Ectodermal cell (in vitro differentiated cells): ENCODE data around the gene KSR1.
"Not testable (repeated sequence)": the region's sequence is repeated elsewhere in the genome, so short reads cannot be mapped to it uniquely, and the experiment has no call there.

Experiments
- H3K27ac ChIP-seq: 2 replicates; pipeline ENCODE4 v1.7.0; 2013; ENCODE audit warnings: mild to moderate bottlenecking, low read depth, low read length; ENCODE audit not compliant: insufficient read depth, poor library complexity, severe bottlenecking
- H3K27me3 ChIP-seq: 2 replicates; pipeline ENCODE4 v1.7.0; 2013; ENCODE audit warnings: mild to moderate bottlenecking, low read length; ENCODE audit not compliant: insufficient read depth, control insufficient read depth, poor library complexity, severe bottlenecking
- H3K36me3 ChIP-seq: one replicate; pipeline ENCODE4 v1.7.0; 2013; ENCODE audit warnings: low read length; ENCODE audit not compliant: control insufficient read depth, insufficient read depth
- H3K4me1 ChIP-seq: one replicate; pipeline ENCODE4 v1.7.0; 2013; ENCODE audit warnings: low read length; ENCODE audit not compliant: control insufficient read depth, insufficient read depth
- H3K4me3 ChIP-seq: 2 replicates; pipeline ENCODE4 v1.7.0; 2013; ENCODE audit warnings: low read depth, low read length, control low read depth; ENCODE audit not compliant: insufficient read depth
- H3K9me3 ChIP-seq: 2 replicates; pipeline ENCODE4 v1.7.0; 2013; ENCODE audit warnings: mild to moderate bottlenecking, low read length, moderate library complexity; ENCODE audit not compliant: control insufficient read depth
- WGBS, 2 experiments: methylation state at CpG; one replicate each; pipeline ENCODE4 v1.1.7; 2013; ENCODE audit warnings: missing lambda C conversion rate in 2 of 2; 5-methylcytosine and 5-hydroxymethylcytosine counted together

The KSR1 gene

DNA sequence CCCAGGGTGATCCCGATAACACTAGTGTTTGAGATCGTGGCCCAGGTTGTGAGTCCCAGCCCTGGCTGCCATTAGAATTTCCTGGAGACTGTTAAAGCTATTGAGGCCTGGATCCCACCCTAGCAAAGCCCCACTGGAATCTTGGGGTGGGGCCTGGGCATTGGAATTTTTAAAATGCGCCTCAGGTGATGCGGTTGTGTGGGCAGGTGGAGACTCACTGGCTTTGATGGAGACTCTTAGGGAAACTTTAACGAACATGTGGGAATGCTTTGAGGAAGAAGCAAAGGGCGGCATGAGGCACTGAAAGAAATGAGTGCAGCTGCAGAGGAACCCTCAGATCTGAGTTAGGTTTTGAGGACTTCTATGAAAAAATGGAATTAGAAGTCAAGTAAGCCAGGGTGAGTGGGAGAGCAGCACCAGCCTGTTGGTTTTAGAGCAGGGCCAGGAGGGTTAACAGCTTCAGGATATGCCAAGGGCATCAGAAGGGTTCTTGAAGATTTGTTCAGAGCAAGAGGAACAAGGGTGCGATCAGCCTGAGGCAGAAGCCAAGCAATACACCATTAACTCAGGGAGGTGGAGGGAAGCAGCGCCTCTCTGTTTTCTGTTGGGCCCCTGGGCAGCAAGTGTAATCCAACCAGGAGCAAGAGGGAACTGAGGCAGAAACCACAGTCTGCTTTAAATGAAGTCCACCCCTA is 42.5 kb downstream of the KSR1 start:
- no peaks in the 10 kb centered on the region for H3K36me3 ChIP-seq
- peaks cover 6% of the 10 kb centered on the region for H3K9me3 ChIP-seq
- no peak overlapping the region for H3K4me3 ChIP-seq
- WGBS, 2 experiments = 94 to 96% methylated on average over 8 of the region's 8 CpGs
- H3K27ac ChIP-seq = no peak overlapping the region
- no peaks in the 10 kb centered on the region for H3K27me3 ChIP-seq
- H3K4me1 ChIP-seq = peaks cover 29% of the 10 kb centered on the region

DNA sequence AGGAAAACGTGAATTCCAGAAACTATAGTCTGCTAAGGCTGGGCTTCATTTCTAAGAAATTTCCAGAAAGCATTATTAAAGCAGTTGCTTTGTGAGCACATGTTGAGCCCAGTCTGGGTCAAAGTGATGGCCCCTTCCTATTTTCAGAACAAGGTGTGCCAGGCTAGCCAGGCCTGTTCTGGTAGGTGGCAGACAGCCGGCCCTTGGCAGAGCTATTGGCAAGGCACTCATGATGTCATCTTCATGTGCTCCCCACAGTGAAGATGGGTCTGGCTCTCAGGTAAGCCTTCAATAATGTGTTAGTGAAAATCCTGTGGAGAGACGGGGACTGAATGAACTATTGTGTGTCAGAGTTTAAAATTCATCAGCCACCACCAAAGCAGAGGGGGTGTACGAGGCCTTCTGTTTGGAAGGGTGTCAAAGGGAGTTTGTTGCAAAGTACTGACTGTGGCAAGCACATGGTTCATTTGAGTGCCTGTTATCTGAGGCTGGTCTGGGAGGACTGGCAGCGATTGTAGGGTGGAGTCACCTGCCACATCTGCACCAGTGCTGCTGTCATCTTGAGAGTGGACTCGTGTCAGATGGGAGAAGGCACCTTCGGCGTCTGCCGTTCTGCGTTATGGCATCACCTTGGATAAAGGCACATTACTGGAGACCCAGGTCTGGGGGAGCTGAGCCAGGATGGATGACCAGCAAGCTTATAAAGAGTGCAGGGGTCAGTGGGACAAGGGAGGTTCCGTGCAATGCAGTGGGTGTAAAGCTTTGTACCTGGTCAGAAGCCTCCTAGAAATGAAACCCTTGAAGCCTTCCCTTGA is 43.4 kb downstream of the KSR1 start:
- Histone ChIP-seq H3K4me3 (no peak overlapping the region), H3K9me3 (peaks cover 6% of the 10 kb centered on the region), H3K4me1 (peaks cover 22% of the 10 kb centered on the region), H3K27ac (no peak overlapping the region), H3K36me3 (no peaks in the 10 kb centered on the region), H3K27me3 (no peaks in the 10 kb centered on the region)
- WGBS, 2 experiments = 95 to 96% methylated on average over 11 of the region's 11 CpGs

DNA sequence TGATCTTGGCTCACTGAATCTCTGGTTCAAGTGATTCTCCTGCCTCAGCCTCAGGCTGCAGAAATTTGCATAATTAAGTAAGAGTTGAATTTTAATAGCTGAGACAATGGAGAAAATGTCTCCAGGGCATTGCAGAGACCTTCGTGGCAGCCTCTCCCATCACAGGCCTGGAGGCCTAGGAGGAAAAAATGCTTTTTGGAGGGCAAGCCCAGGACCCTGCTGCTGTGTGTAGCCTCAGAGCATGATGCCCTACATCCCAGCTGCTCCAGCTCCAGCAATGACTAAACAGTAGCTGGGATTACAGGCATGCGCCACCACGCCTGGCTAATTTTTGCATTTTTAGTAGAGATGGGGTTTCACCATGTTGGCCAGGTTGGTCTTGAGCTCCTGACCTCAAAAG is 45.1 kb downstream of the KSR1 start:
- WGBS, 2 experiments = 91% methylated on average over 3 of the region's 3 CpGs

DNA sequence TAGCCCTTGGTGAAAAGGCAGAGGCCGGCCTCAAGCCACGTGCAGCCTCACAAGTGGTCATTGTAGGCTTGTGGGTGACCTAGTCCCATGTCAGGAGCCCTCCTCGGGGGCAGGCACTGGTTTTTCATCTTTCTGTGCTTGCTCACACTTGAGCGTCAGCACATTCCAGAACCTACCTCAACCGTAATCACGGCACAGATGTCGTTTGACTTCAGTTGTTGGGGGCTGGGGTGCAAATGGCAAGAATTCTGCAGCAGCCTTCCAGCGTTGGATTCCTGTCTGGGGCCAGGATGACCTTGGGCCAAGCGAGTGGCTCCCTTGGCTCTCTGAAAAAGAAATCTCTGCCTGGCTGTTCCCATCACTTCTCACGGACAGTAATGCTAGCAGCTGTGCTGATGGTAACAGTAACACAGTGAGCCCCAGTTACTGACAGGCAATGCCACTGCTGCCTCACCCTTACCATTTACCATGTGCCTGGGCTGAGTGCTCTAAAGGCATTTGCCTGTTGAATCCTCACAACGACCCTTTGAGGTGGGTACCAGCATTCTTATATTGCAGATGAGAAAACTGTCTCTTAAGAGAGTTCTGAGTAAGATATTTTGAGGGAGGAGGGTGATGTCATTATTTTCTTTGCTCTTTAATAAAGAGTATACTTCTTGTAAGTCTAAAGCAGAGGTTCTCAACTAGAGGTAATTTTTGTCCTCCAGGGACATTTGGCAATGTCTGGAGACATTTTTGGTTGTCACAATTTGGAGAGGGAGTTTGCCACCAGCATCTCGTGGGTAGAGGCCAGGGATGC is 46.5 kb downstream of the KSR1 start:
- H3K27ac ChIP-seq = no peak overlapping the region

More for the DNA sequence above, 45.1 kb downstream of the KSR1 start:
- H3K4me3 ChIP-seq, H3K27me3 ChIP-seq, H3K27ac ChIP-seq, H3K9me3 ChIP-seq, H3K36me3 ChIP-seq: not testable (repeated sequence)
- peaks cover 15% of the 10 kb centered on the region for H3K4me1 ChIP-seq

DNA sequence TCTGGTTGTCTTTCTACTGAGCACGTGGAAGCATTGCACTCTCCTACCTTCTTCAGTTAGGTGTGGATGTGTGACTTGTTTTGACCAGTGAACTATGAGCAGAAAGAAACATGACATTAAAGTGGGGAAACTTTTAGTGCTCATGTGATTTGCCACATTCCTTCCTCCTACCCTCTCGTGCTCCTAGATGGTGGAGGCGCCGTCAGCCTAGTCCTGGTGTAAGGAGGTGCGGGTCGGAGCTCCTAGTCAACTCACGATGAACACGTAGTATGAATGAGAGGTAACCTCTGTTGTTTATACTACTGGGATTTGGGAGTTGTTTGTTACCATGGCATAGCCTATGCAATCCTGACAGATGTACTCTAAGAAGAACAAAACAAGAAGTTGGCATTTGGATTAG is 47.4 kb downstream of the KSR1 start:
- Histone ChIP-seq H3K27me3 (no peaks in the 10 kb centered on the region), H3K4me3 (no peak overlapping the region), H3K4me1 (peaks cover 11% of the 10 kb centered on the region), H3K27ac (no peak overlapping the region), H3K9me3 (peaks cover 6% of the 10 kb centered on the region), H3K36me3 (no peaks in the 10 kb centered on the region)
- 97 to 98% methylated on average over 8 of the region's 8 CpGs for WGBS, 2 experiments

More for the DNA sequence above, 46.5 kb downstream of the KSR1 start:
- Histone ChIP-seq H3K36me3 (no peaks in the 10 kb centered on the region), H3K4me1 (peaks cover 11% of the 10 kb centered on the region), H3K27me3 (no peaks in the 10 kb centered on the region), H3K4me3 (no peak overlapping the region), H3K9me3 (peaks cover 6% of the 10 kb centered on the region)
- WGBS, 2 experiments = 93 to 95% methylated on average over 12 of the region's 12 CpGs

DNA sequence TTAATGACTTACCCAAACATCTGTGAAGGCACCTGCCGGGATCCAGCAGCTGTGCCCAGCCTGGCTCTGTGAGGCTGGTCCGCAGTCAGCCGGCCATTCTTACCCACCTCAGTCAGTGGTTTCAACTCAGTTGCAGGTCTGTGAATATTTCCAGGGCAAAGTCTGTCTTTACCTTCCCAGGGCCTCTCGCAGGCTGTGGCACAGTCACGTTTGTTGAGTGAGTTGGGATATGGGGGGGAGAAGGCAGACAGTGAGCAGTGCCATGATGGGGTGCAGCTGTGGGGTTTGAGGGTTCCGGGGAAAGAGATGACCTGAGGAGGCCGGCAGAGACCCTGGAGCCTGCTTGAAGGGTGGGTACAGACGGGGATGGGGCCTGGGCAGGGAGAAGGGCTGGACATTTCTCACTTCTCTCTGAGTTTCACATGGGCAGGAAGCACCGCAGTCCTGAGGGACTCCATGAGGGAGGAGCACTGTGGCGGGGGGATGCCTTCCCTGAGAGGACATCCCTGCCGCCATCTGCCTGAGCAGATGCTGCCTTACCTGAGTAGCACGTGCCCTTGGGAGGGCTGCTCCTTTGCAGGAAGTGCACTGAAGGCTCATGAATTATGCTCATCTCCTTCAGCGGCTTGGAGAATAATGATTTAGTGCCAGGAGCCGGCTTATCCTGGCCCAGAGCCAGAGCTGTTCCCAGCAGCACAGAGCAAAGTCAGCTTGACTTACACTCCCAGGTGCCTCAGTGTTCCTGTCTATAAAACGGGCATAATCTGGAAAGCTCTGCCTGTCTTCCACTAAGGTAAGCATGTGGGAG is 48.1 kb downstream of the KSR1 start:
- Histone ChIP-seq H3K4me1 (peaks cover 11% of the 10 kb centered on the region), H3K27ac (no peak overlapping the region), H3K4me3 (no peak overlapping the region), H3K36me3 (no peaks in the 10 kb centered on the region), H3K9me3 (peaks cover 6% of the 10 kb centered on the region), H3K27me3 (no peaks in the 10 kb centered on the region)
- WGBS, 2 experiments = 92 to 95% methylated on average over 15 of the region's 15 CpGs

DNA sequence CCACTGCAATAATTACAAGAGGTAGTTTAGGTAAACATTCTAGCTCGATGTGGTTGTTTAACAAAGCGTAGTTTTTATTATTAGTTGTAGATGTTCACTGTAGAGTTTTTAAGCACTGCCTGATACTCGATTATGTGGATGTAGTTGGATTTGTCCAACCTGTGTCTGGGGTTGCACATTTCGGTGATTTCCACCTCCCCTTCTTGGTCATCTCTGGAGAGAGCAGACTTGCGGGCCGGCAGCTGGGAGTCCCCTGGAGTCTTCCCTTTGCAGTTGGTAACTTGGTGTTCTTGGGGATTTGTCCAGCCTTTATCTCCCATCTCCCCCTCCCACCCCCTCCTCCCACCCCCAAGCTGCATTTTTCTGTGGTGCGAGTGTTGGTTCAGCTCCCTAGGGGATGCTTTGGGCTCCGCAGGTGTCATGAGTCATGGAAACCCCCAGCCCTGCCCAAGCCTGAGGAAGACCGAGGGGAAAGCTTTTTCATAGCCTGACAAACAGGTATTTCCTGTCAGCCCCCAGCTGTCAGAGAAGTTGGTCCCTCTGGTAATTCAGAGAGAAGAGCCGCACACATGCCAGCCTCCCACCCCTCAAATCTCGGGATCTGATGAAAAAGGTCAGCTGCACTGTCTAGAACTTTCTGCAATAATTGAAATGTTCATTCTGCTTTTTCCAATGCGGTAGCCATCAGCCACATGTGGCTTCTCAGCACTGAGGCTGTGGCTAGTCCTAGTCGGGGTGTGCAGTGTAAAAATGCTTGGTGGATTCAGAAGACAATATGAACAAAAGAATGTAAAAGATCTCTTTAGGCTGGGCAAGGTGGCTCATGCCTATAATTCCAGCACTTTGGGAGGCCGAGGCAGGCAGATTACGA is 50.3 kb downstream of the KSR1 start:
- Histone ChIP-seq H3K4me1 (peaks cover 11% of the 10 kb centered on the region), H3K27ac (no peak overlapping the region), H3K27me3 (no peaks in the 10 kb centered on the region), H3K4me3 (no peak overlapping the region), H3K36me3 (no peaks in the 10 kb centered on the region), H3K9me3 (peaks cover 1% of the 10 kb centered on the region)
- WGBS, 2 experiments = 47 to 53% methylated on average over 15 of the region's 15 CpGs

DNA sequence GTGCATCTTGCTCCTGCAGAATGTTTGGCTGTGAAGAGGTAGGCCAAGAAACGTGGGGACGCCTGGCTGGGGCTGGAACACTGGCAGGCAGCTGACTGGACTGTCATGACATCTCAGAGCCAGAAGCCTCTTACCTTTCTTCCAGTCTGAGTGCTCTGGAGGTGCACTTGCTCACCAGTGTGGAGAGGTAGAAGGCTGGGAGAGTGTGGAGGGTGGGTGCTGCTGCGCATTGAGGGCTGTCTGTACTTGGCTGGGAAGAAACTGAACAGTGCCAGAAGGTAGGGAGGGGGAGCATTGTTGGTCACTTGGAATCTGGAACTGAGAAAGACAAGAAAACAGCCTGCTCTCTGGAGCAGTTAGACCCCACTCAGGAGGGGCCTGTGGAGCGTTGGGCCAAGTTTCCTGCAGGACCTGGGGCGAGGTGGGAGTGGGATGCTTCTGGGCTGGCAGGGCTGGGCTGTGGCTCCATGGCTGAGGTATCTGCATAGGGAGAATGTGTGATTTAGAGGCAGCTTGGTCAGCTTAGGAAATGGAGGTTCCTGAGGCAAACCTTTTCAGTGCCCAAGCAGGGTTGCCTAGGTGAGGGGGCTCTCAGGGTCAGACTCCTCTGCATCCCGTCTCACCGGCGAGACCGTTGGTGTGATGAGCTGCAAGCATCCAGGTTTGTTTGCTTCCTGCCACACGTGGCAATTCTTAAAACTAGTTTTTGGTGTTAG is 55.1 kb downstream of the KSR1 start:
- Histone ChIP-seq H3K4me1 (peaks cover 34% of the 10 kb centered on the region), H3K36me3 (no peaks in the 10 kb centered on the region), H3K9me3 (no peaks in the 10 kb centered on the region), H3K4me3 (no peak overlapping the region), H3K27me3 (no peaks in the 10 kb centered on the region), H3K27ac (no peak overlapping the region)
- 90 to 93% methylated on average over 10 of the region's 10 CpGs for WGBS, 2 experiments
